Stimulated activated CD8-positive, alpha-beta memory T cell treated with anti-CD3 and anti-CD28 coated beads, Interleukin-2, amount 100 ng/mL, for 1 hour (primary cell): ENCODE data around the gene SGTA.

Experiments
- DNase-seq, 2 donors: peaks; one replicate each; pipeline ENCODE4 v3.0.0-alpha.2; 2020; ENCODE audit warnings: low read depth in 2 of 2

SGTA gene

GRCh38 chr19:2809387-2810140 lies 26.5 kb upstream of the SGTA start:
- no peak for DNase-seq

GRCh38 chr19:2808129-2808941 lies 25.3 kb upstream of the SGTA start:
- no peak for DNase-seq

DNA sequence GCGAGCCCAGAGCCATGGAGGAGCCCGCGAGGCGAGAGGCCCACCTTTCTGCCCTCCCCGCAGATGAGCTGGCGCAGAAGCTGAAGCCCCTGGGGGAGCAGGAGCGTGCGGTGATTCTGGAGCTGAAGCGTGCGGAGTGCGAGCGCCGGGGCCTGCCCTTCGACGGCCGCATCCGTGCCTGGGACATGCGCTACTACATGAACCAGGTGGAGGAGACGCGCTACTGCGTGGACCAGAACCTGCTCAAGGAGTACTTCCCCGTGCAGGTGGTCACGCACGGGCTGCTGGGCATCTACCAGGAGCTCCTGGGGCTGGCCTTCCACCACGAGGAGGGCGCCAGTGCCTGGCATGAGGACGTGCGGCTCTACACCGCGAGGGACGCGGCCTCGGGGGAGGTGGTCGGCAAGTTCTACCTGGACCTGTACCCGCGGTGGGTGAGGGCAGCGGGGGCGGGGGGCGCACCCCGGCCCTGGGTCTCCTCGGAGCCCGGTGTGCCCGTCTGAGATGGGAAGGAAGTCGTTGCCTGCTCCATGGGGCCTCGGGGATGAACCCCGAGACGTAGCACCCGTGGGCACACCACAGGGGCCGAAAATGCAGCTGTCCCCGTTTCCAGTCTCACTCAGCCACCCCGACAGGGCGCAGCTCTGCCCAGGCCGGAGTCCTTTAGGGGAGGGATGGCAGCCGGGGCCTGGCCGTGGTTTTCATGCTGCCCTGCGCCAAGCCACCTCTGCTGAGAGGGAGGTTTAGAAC lies 24.5 kb upstream of the SGTA start:
- no peak for DNase-seq

GRCh38 chr19:2806736-2807378 lies 23.8 kb upstream of the SGTA start:
- DNase-seq = no peak

DNA sequence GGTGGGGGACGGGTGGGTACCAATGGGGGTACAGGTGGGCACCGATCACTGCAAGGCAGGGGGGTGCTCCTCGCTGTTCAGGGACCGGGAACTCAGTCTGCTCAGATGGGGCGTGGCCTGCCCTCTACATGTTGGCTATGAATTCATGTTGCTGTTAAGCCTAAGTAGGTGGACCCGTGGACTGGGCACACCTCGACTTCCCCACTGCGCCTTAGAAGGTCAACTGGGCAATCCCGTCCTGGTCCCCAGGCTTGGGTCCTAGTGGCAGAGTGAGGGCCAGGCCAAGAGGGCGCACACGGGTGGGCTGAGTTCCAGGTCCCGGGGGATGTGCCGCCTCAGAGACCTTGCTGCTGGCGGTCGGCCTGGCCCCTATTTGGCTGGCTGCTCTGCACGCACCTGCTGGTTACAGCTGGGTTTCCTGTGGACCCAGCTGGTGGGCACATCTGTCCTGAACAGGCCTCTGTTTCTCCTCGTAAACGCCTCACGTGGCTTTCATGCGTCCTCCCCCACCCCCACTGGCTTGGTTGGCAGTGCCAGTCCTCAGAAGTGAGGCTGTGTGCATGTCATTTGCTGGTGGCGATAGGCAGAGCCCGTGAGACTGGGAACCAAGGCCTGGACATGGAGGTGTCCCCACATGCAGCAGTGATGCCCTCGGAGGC lies 23.0 kb upstream of the SGTA start:
- no peak for DNase-seq

GRCh38 chr19:2805261-2805900 lies 22.3 kb upstream of the SGTA start:
- DNase-seq = no peak

GRCh38 chr19:2804156-2805004 lies 21.3 kb upstream of the SGTA start:
- DNase-seq = no peak

GRCh38 chr19:2803486-2804155 lies 20.5 kb upstream of the SGTA start:
- no peak for DNase-seq

DNA sequence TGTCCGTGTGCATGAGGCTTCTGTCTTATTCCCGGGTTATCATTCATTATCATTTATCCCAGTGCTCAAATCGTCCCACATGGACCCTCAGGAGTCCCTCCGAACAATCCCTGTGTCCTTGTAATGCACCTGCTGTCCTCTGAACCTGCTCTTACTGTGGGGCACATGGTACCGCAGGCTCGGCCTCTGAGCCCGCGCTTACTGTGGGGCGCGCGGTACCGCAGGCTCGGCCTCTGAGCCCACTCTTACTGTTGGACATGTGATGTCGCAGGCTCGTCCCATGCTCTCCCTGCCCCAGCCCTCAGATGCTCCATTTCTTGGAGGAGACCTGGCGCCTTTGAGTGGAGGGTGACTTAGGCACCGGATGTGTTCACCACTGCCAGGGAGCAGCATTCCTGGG lies 19.8 kb upstream of the SGTA start:
- DNase-seq = no peak

- DNase-seq = no peak
These were observed 17.4 kb upstream of the SGTA start for GRCh38 chr19:2800506-2800905.

DNA sequence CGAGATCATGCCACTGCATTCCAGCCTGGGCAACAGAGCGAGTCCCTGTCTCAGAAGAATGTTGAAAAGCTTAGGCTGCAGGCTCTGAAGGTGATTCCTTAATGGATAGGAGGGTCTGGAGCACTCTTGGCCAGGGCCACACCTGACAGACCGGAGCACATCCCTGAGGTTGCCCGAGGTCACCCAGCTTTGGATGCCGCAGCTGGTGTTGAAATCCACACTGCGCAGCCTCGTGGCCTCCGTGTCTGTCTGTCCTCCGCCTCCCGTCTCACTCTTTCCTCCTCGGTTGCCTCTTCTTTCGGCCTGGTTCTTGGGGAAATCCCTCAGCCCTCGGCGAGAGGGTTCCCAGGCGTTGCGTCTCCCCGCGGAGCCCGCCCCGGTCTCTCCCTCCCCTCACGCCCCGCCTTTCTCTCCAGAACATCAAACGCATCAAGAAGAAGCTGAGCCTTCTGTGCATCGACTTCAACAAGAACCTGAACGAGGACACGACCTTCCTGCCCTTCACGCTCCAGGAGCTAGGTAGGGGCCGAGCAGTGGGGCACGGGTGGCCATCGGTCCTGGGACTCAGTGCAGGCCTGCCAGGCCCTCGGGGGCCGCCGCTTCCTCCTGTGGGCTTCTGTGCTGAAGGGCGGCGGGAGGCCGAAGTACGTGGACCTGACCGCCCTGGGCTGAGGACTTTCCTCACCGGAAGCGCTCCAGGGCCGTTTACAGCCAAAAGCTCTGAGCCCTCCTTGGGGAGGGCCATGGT lies 16.4 kb upstream of the SGTA start:
- no peak for DNase-seq

DNA sequence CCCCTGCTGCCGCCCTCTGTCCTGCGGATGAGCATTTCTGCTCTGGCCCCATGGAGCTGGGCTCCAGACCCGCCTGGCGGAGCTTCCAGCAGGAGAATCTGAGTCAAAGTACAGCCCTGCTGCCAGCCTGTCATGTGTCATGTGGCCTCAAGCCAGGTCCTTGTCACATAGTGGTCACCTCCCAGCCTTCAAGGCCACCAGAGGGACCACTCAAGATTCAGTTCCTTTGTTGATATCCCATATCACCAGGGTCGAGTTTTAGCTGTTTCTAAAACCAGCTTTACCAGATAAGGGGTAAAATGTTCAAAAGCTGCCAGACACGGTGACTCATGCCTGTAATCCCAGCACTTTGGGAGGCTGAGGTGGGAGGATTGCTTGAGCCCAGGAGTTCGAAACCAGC lies 15.7 kb upstream of the SGTA start:
- DNase-seq = no peak

DNA sequence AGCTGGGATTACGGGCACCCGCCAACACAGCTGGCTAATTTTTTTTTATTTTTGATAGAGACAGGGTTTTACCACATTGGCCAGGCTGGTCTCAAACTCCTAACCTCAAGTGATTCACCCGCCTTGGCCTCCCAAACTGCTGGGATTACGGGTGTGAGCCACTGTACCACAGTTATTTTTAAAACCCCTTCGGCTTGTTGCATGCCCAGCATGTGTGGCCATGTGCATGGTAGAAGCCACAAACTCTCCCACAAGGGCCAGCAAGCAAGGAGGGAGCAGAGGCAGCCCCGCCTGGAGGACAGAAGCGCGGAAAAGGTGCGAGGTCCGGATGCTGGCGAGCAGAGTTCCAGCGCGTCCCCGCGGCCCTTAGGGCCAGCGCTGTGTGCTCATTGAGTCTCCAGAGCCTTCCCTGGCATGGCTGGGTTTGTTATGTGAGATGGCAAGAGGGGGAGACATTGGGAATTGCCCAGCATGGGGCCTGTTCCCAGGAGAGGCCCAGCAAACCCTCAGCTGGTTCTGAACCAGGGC lies 15.1 kb upstream of the SGTA start:
- no peak for DNase-seq

- no peak for DNase-seq
These were observed 14.2 kb upstream of the SGTA start for GRCh38 chr19:2797280-2797679.

GRCh38 chr19:2796659-2797266 lies 13.7 kb upstream of the SGTA start:
- DNase-seq = no peak

DNA sequence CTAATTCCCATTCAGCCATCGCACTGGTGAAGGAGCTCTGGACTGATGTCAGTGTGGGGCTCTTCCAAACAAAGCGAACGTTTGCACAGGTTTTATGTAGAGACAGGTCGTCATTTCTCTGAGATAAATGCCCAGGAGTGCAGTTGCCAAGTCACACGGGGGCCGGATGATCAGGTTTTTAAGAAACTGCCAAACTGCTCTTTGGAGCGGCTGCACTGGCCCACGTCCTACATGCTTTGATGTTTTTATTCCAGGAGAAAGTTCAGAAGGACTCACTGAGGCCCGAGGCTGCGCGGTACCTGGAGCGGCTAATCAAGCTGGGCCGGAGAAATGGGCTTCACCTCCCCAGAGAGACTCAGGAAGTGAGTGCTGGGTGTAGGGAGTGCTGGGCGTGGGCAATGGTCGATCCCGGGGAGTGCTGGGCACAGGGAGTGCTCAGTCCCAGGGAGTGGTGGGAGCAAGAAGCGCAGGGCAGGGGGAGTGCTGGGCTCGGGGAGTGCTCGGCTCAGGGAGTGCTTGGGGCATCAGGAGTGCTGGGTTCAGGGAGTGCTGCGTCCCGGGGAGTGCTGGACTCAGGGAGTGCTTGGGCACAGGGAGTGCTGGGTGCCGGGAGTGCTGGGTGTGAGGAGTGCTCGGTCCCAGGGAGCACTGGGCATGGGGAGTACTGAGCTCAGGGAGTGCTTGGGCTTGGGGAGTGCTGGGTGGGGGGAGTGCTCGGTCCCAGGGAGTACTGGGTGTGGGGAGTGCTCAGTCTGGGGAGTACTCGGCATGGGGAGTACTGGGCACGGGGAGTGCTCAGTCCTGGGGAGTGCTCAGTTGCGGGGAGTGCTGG lies 13.0 kb upstream of the SGTA start:
- DNase-seq = no peak

DNA sequence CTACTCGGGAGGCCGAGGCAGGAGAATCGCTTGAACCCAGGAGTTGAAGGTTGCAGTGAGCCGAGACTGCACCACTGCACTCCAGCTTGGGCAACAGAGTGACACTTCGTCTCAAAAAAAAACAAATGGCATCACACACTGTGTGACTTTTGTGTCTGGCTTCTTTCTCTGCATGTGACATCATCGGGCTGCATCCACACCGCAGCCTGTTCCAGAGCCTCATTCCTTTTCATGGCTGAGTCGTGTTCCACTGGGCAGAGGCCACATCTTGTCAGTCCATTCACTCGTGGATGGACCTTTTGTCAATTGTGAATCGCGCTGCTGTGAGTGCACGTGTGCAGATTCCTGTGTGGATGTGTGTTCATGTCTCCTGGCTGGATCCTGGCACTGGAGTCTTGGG lies 10.5 kb upstream of the SGTA start:
- DNase-seq = no peak
